Mesendoderm (in vitro differentiated cells): ENCODE results near the gene NPFF.

Source experiments
- DNase-seq: peaks from one replicate; pipeline ENCODE4 v3.0.0; 2013
- H2AK5ac ChIP-seq: 2 replicates; pipeline ENCODE4 v1.6.1; 2013; ENCODE audit warnings: low read length, inconsistent platforms
- H2BK120ac ChIP-seq: 2 replicates; pipeline ENCODE4 v1.6.1; 2013; ENCODE audit warnings: low read depth, mild to moderate bottlenecking, low read length, moderate library complexity, mixed read lengths
- H2BK15ac ChIP-seq: replicated peaks from 2 replicates; pipeline ENCODE4 v1.6.1; 2013; ENCODE audit warnings: low read depth, mild to moderate bottlenecking, moderate library complexity
- H2BK5ac ChIP-seq: 2 replicates; pipeline ENCODE4 v1.6.1; 2013; ENCODE audit warnings: low read length, inconsistent platforms
- H3K18ac ChIP-seq: 2 replicates; pipeline ENCODE4 v1.6.1; 2013; ENCODE audit warnings: mild to moderate bottlenecking, low read length, mixed read lengths
- H3K23ac ChIP-seq: one replicate; pipeline ENCODE4 v1.6.1; 2013; ENCODE audit warnings: low read length
- H3K27ac ChIP-seq: 2 replicates; pipeline ENCODE4 v1.5.1; 2013; ENCODE audit warnings: low read depth, mild to moderate bottlenecking, inconsistent platforms, low read length, moderate library complexity
- H3K27me3 ChIP-seq: 2 replicates; pipeline ENCODE4 v1.6.1; 2013; ENCODE audit warnings: low read length, control low read depth, mild to moderate bottlenecking, inconsistent platforms; ENCODE audit not compliant: insufficient read depth, poor library complexity
- H3K36me3 ChIP-seq: 2 replicates; pipeline ENCODE4 v1.6.1; 2013; ENCODE audit warnings: low read length, inconsistent platforms; ENCODE audit not compliant: control insufficient read depth, insufficient read depth
- H3K4ac ChIP-seq: one replicate; pipeline ENCODE4 v1.6.1; 2013; ENCODE audit warnings: low read depth, mild to moderate bottlenecking, low read length, moderate library complexity
- H3K4me1 ChIP-seq: 2 replicates; pipeline ENCODE4 v1.6.1; 2013; ENCODE audit warnings: low read depth, low read length, inconsistent platforms; ENCODE audit not compliant: control insufficient read depth
- H3K4me2 ChIP-seq: 2 replicates; pipeline ENCODE4 v1.6.1; 2013; ENCODE audit warnings: low read length
- H3K4me3 ChIP-seq: 2 replicates; pipeline ENCODE4 v1.5.1; 2013; ENCODE audit warnings: mild to moderate bottlenecking, low read length
- H3K56ac ChIP-seq: one replicate; pipeline ENCODE4 v1.6.1; 2013; ENCODE audit warnings: low read length
- H3K79me1 ChIP-seq: 2 replicates; pipeline ENCODE4 v1.6.1; 2013; ENCODE audit warnings: low read length, inconsistent platforms
- H3K79me2 ChIP-seq: 2 replicates; pipeline ENCODE4 v1.6.1; 2013; ENCODE audit warnings: mild to moderate bottlenecking, low read length; ENCODE audit not compliant: control insufficient read depth, insufficient read depth
- H3K9ac ChIP-seq: 2 replicates; pipeline ENCODE4 v1.6.1; 2013; ENCODE audit warnings: low read length, inconsistent platforms
- H4K5ac ChIP-seq: one replicate; pipeline ENCODE4 v1.6.1; 2013; ENCODE audit warnings: low read length
- H4K8ac ChIP-seq: one replicate; pipeline ENCODE4 v1.6.1; 2013; ENCODE audit warnings: low read depth, mild to moderate bottlenecking, control low read depth, low read length, moderate library complexity
- WGBS: extraction: QIAGEN DNeasy Blood & Tissue Kit; methylation state at CpG from one replicate; pipeline ENCODE4 v1.1.7; 2013; ENCODE audit warnings: low lambda C conversion rate, missing lambda C conversion rate; ENCODE audit not compliant: insufficient coverage; ENCODE audit errors: extremely low coverage; 5-methylcytosine and 5-hydroxymethylcytosine counted together

NPFF gene

GRCh38 chr12:53489242-53489864 lies 17.9 kb downstream of the NPFF start:
- Histone ChIP-seq H3K4me1 (peaks cover 14% of the 10 kb centered on the region), H3K36me3 (peaks cover 3% of the 10 kb centered on the region), H3K9ac (no peak overlapping the region), H3K27me3 (no peaks in the 10 kb centered on the region), H3K23ac (no peak overlapping the region), H3K27ac (no peak overlapping the region), H2BK15ac (no peak overlapping the region), H2BK120ac (no peak overlapping the region), H3K18ac (no peak overlapping the region), H3K4me2 (no peak overlapping the region), H2AK5ac (no peak overlapping the region), H3K4ac (no peak overlapping the region), H3K56ac (no peak overlapping the region), H3K79me1 (no peaks in the 10 kb centered on the region), H4K8ac (no peak overlapping the region), H3K4me3 (no peak overlapping the region), H2BK5ac (no peak overlapping the region), H3K79me2 (no peaks in the 10 kb centered on the region), H4K5ac (no peak overlapping the region)
- WGBS, result no CpG with 5 or more reads among the region's 5 CpGs
- DNase-seq, result no peak

- WGBS, result no CpG with 5 or more reads among the region's 17 CpGs
- no peak overlapping the region for H3K27ac ChIP-seq
- DNase-seq, result no peak
- no peak overlapping the region for H3K4me2 ChIP-seq
- no peaks in the 10 kb centered on the region for H3K4me1 ChIP-seq
- no peak overlapping the region for H4K8ac ChIP-seq
- H3K23ac ChIP-seq, result no peak overlapping the region
- no peak overlapping the region for H2BK15ac ChIP-seq
- H3K27me3 ChIP-seq, result no peaks in the 10 kb centered on the region
- H3K79me1 ChIP-seq, result no peaks in the 10 kb centered on the region
- H3K4ac ChIP-seq, result no peak overlapping the region
- H2AK5ac ChIP-seq, result no peak overlapping the region
- peaks cover 3% of the 10 kb centered on the region for H3K36me3 ChIP-seq
- no peak overlapping the region for H3K56ac ChIP-seq
- H3K4me3 ChIP-seq, result no peak overlapping the region
- no peak overlapping the region for H3K9ac ChIP-seq
- H2BK5ac ChIP-seq, result no peak overlapping the region
- no peak overlapping the region for H3K18ac ChIP-seq
- H3K79me2 ChIP-seq, result no peaks in the 10 kb centered on the region
- no peak overlapping the region for H4K5ac ChIP-seq
- H2BK120ac ChIP-seq, result no peak overlapping the region
Measured at GRCh38 chr12:53486736-53487487, 20.4 kb downstream of the NPFF start.

GRCh38 chr12:53485955-53486735 lies 21.1 kb downstream of the NPFF start:
- no peak overlapping the region for H3K56ac ChIP-seq
- H2BK15ac ChIP-seq, result no peak overlapping the region
- no peak overlapping the region for H2BK120ac ChIP-seq
- H3K4me1 ChIP-seq, result no peaks in the 10 kb centered on the region
- no peak overlapping the region for H3K27ac ChIP-seq
- no peaks in the 10 kb centered on the region for H3K79me2 ChIP-seq
- no CpG with 5 or more reads among the region's 10 CpGs for WGBS
- DNase-seq, result no peak
- no peak overlapping the region for H3K4me2 ChIP-seq
- H3K79me1 ChIP-seq, result no peaks in the 10 kb centered on the region
- no peak overlapping the region for H2AK5ac ChIP-seq
- H3K18ac ChIP-seq, result no peak overlapping the region
- peaks cover 5% of the 10 kb centered on the region for H3K36me3 ChIP-seq
- H3K27me3 ChIP-seq, result no peaks in the 10 kb centered on the region
- H3K4me3 ChIP-seq, result no peak overlapping the region
- no peak overlapping the region for H3K4ac ChIP-seq
- no peak overlapping the region for H4K8ac ChIP-seq
- H2BK5ac ChIP-seq, result no peak overlapping the region
- H3K9ac ChIP-seq, result no peak overlapping the region
- no peak overlapping the region for H3K23ac ChIP-seq
- H4K5ac ChIP-seq, result no peak overlapping the region

- no CpG with 5 or more reads among the region's 10 CpGs for WGBS
- no peak overlapping the region for H4K8ac ChIP-seq
- no peaks in the 10 kb centered on the region for H3K79me1 ChIP-seq
- H3K4me3 ChIP-seq, result no peak overlapping the region
- H3K18ac ChIP-seq, result no peak overlapping the region
- H3K36me3 ChIP-seq, result peaks cover 6% of the 10 kb centered on the region
- no peaks in the 10 kb centered on the region for H3K4me1 ChIP-seq
- no peaks in the 10 kb centered on the region for H3K79me2 ChIP-seq
- no peak overlapping the region for H4K5ac ChIP-seq
- H3K27ac ChIP-seq, result no peak overlapping the region
- H3K4me2 ChIP-seq, result no peak overlapping the region
- no peak overlapping the region for H2BK15ac ChIP-seq
- no peak overlapping the region for H3K9ac ChIP-seq
- H2AK5ac ChIP-seq, result no peak overlapping the region
- H3K27me3 ChIP-seq, result no peaks in the 10 kb centered on the region
- H2BK120ac ChIP-seq, result no peak overlapping the region
- H2BK5ac ChIP-seq, result no peak overlapping the region
- no peak for DNase-seq
- no peak overlapping the region for H3K23ac ChIP-seq
- H3K56ac ChIP-seq, result no peak overlapping the region
- H3K4ac ChIP-seq, result no peak overlapping the region
Measured at GRCh38 chr12:53484686-53485575, 22.4 kb downstream of the NPFF start.

GRCh38 chr12:53483979-53484377 lies 23.3 kb downstream of the NPFF start:
- no CpG with 5 or more reads among the region's 4 CpGs for WGBS
- no peak for DNase-seq
- H2BK5ac ChIP-seq, result no peak overlapping the region
- H3K4me3 ChIP-seq, result no peak overlapping the region
- H3K27me3 ChIP-seq, result no peaks in the 10 kb centered on the region
- H3K79me1 ChIP-seq, result peaks cover 2% of the 10 kb centered on the region
- no peak overlapping the region for H2AK5ac ChIP-seq
- no peak overlapping the region for H3K9ac ChIP-seq
- H4K5ac ChIP-seq, result no peak overlapping the region
- H2BK120ac ChIP-seq, result no peak overlapping the region
- H4K8ac ChIP-seq, result no peak overlapping the region
- no peaks in the 10 kb centered on the region for H3K79me2 ChIP-seq
- no peak overlapping the region for H2BK15ac ChIP-seq
- no peak overlapping the region for H3K27ac ChIP-seq
- no peak overlapping the region for H3K4me2 ChIP-seq
- no peak overlapping the region for H3K56ac ChIP-seq
- no peak overlapping the region for H3K18ac ChIP-seq
- H3K36me3 ChIP-seq, result peaks cover 10% of the 10 kb centered on the region
- H3K4me1 ChIP-seq, result no peaks in the 10 kb centered on the region
- no peak overlapping the region for H3K23ac ChIP-seq
- H3K4ac ChIP-seq, result no peak overlapping the region
